Stimulated activated CD8-positive, alpha-beta memory T cell treated with anti-CD3 and anti-CD28 coated beads, Interleukin-15, amount 100 ng/mL, for 48 hours (primary cell): ENCODE data around the gene UPK3A.
"Not testable (repeated sequence)": the region's sequence is repeated elsewhere in the genome, so short reads cannot be mapped to it uniquely, and the experiment has no call there.

Experiments used
- DNase-seq, 2 donors: peaks; one replicate each; pipeline ENCODE4 v3.0.0-alpha.2; 2020; ENCODE audit warnings: low read depth in 2 of 2

Gene UPK3A

DNA sequence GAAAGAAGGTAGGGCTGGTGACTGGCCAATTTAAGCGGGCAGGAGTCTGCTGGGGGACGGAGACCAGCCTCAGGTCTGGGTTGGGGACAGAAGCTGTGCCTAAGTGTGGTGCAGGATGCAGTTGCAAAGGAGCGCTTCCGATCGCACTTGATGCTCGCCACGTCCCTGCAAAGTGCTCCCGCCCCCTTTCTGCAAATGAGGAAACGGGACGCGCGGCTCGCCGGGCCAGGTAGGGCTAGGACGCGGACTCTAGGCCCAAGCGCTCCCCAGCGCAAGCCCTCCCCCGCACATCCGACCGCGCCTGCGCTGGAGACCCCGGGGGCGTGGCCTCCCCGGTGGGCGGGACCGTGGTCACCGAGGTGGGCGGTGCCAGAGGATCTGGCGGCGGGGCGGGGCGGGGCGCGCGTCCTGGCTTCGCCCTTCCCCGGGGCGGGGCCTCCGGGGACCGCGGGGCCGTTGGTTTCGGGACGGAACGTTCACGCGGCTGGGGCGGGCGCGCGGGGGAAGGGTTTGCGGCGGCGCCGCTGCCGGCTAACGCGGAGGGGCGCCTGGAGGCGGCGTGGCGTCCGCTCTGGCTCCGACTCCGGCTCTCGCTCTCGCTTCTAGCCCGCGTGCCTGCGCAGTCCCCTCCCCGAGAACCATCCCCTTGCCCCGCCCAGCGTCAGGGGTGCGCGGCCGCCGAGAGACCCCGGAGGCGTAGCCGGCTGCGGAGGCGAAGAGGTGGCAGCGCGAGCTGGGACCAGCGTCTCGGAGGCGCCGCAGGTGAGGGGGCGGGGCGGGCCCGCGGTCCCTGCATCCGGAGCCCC is 24.9 kb downstream of the UPK3A start, which contains the start of gene FAM118A:
FAM118A (plus strand) TSS at position 513 of the 806 bp plus-strand sequence. CDS start 12,446 bp downstream, outside the sequence.
- DNase-seq = peak; percentile 91 to 93

DNA sequence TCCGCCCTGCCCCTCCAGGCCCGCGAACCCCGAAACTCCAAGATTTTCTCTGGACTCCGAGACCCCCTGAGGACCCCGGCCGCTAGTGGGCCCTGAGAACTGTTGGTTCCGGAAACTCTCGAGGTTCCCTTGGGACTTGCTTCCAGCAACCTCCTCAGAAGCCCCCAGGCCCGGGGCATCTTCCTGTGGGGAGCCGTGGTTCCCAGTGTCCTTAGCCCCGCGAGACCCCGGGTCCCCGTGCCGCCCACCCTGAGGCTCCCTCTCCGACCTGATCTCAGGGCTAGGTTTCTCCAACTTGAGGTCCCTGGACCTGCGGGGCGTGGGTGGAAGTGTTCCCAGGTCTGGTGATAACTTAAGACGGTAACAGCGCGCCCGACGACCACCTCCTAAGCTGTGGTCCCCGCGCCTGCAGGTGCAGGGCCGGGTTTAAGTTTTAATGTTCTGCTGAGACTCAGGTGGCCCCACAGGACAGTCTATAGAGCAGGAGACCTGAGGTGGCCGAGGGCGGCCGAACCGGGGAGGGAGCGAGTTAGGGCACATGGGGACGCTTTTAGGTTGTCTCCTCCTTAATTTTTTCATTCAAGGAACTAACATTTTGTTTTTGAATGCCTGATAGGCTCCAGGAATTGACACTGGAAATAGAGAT is 25.7 kb downstream of the UPK3A start:
- no peak for DNase-seq

DNA sequence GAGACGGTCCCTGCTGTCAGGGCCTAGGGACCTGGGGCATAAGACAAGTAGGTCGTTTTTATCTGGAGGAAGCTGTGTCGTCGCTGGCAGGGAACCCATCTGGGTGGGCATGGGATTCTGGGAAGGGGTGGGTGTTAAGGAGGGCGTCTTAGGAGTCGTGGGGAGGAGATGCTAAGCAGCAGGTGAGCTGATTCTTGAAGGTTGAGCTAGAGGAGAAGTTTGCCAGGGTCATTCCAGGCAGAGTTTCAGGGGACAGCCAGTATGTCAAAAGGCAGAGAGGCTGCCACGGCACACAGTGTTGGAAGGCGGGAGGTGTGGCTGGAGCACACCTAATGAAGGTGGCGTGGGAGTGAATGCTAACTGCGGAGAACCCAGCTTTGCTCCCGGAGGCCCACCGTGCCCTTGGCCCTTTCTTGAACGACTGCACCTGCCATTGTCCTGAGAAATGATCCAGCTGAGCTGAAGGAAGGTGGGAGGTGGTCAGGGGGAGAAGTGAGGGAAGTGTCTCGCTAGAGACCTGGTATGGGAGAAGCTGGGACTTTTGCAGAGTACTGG is 26.3 kb downstream of the UPK3A start:
- DNase-seq = no peak

DNA sequence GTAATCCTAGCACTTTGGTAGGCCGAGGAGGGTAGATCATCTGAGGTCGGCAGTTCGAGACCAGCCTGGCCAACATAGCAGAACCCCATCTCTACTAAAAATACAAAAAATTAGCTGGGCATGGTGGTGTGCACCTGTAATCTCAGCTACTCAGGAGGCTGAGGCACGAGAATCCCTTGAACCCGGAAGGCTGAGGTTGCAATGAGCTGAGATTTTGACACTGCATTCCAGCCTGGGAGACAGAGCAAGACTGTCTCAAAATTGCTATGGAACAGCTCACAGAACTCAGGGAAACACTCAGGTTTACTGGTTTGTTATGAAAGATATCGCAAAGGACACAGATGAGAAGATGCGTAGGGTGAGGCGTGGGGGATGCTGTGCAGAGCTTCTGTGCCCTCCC is 27.7 kb downstream of the UPK3A start:
- DNase-seq = no peak

DNA sequence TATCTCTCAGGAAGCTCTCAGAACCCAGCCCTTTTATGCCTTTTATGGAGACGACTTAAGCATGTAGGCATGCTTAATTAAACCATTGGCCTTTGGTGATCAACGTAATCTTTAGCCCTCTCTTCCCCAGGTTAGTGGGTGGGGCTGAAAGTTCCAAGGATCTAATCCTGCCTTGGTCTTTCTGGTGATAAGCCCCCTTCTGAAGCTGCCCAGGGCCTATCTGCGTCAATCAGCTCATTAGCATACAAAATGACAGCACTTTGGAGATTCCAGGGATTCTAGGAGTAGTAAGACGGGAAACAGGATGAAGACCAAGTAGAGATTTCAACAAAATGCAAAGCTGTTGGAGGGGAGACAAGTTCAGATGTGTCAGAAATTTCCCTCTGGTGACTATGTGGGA is 28.1 kb downstream of the UPK3A start:
- DNase-seq = no peak

DNA sequence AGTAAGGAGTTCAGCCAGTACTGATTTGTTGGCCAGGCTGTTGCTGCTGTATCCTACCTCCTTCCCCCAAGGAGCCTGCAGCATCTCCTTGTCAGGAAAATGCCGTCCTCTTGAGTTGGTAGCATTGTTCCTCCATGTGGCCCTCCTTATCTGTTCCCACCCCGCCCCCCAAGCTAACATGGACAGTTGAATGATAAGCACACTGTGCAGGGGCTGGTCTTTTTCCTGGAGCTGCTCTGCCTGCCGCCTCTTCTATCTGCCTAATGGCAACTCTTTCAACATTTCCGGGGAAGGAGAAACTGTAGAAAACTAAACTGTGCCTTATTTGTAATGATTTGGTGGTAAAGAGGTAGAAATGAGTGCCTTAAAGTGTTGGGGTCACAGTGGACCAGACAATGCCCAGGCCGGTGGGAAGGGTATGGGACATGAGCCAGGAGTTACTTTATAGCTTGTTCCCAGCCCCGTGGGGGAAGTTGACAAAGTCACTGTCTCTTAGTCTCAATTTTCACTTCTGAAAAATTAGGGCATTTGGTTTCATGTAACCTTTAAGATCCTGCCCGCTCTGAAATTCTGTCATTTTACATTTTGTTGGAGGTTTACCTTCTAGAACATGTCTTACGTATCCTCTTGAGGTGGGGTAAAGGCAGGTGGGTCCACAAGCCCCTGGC is 29.4 kb downstream of the UPK3A start:
- no peak for DNase-seq

DNA sequence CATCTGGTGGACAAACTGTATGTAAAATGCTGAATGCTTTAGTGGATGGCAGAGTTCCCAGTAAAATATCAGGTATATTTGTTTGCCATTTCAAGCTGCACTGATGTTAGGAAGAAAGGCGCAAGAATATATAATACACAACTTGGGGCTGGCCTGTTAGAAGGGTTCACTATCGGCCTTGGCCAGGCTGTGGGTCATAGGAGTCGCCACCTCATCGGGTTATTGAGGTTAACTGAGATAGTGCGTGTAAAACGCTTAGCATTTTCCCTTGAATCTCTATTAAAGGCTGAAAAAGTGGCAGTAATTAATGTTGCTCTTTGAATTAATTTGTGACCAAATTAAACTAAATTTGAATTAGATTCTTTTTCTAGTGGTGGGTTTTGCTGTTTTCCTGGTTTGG is 30.0 kb downstream of the UPK3A start:
- no peak for DNase-seq

DNA sequence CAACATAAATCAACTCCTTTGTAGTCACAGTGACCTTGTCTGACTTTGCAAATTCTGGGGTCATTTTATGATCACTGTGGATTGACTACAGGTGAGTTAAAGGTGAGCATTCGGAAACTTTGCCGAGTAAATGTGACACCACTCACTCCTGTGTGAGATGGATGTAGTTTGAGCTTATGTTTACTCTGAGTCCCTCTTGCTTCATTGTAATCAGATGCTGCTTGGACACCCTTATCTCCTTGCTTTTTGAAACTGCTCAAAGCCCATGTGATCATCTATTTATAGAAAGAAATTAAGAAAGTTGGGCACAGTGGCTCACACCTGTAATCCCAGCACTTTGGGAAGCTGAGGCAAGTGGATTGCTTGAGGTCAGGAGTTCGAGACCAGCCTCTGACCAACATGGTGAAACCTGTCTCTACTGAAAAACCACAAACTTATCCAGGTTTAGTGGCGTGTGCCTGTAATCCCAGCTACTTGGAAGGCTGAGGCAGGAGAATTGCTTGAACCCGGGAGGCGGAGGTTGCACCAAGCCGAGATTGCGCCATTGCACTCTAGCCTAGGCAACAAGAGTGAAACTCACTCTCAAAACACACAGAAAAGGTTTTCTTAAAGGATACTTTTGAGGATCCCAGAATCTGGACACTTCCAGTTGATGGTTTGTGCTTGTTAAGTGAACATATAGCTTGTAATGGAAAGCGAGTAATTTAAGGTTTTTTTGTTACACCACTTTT is 32.2 kb downstream of the UPK3A start:
- no peak for DNase-seq

DNA sequence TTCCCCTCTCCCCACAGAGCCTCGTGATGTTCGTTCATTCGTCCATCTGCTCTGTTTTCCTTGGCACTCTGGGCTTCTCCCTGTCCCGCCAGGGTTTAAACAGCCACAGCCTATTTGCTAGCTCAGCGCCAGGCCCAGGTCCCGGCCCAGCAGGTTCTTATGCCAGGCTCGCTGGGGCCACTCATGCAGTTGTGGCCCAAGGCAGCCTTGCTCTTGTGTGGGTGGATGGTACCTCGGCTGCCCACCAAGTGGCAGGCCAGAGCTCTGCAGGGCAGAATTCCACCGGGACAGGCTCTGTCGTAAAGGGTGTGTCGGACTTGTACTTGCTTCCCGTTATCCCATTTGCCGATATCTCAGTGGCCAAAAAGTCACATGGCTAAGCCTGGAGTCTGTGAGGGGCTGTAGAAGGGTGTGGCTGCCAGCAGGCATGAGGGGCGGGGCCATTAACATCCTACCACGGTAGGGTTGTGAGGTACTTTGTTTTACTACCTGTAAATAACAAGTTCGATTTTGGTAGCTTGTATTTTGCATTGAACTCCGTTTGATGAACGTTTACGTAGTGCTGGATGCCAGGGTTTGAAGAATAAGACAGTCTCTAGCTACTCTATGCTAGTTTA is 32.9 kb downstream of the UPK3A start:
- DNase-seq = no peak

DNA sequence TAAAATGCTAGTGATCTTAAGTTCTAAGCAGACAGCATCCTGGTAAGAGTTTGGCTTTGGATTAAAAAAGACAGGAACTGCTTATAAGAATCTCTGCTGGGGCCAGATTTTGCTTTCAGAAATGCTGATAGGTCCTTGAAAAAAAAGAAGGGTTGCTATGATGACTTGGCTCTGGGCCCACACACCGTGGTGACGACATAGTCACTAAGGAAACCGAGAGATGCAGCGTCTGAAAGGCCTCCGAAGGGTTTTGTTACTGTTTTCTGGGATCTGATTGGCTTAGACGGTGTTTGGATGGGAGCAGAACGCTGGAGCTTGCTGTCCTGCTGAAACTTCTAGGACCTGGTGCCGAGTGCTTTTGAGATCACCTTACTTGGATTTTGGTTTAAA is 33.4 kb downstream of the UPK3A start:
- peak; percentile 71 for DNase-seq

DNA sequence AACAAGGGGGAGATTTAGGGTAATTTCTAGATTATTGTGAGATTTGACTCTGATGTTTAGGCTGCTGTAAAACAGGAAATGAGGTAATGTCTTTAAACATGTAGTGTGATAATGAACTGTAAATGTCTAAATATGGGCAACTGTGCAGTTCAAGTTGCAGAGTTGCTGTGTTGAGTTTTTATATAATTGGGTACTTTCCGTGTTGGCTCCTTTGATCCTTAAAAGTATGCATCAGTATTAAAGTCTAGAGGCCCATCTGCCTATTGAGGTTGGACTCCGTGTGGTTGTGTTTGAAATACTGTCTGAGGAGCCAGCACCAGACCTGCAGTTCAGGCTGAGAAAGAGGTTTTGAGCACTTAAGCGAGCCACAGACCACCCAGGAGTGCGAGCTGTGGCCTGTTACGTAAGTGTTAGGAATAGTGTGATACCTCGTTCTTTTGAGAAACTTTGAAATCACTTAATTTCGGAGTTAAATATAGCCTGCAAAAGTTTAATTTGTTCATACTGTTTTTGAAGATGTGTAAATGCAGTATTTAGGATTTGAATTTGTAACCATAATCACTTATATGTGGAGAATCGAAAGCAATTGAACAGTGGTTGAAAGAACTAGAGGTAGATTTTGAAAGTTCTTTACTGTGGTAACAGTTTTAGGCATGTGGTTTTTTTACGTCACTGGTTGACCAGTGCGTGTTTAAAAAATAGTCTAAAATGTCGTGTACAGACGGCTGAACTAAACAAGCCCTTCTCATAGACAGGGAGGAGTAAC is 34.0 kb downstream of the UPK3A start:
- peak; percentile 34 to 35 for DNase-seq

DNA sequence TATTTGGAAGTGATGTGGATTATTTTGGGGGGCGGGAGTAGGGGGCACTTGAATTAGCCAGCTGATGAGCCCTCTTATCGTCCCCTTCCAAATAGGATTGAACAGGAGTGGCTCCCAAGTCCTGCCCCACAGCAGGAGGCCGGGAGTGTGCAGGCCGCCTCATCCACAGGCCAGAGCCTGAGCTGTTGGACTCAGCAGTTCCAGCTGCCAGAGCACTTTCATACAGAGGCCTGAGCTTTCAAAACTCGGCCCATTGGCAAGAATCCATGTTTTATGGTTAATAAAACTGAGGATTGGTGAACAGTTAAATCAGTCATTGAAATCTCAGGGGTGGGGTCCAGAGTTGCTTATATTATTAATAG is 34.6 kb downstream of the UPK3A start:
- no peak for DNase-seq

DNA sequence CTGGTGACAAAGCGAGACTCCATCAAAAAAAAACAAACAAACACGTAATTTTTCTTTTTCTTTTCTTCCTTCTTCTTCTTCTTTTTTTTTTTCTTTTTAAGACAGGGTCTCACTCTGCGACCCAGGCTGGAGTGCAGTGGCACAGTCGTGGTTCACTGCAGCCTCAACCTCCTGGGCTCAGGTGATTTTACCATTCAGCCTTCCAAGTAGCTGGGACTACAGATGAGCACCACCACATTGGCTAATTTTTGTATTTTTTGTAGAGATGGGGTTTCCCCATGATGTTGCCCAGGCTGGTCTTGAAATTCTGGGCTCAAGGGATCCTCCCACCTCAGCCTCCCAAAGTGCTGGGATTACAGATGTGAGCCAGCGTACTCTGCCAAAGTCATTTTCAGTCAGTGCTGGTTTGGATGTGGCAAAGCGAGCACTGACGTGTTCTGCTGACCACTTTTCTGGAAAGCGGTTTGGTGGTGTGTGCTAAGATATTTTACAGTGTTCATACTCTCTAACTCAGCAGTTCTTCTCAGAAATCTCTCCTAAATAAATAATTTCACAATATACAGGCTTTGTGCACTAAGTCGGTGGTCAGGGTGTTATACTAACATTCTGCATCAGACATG is 35.7 kb downstream of the UPK3A start:
- DNase-seq = no peak

DNA sequence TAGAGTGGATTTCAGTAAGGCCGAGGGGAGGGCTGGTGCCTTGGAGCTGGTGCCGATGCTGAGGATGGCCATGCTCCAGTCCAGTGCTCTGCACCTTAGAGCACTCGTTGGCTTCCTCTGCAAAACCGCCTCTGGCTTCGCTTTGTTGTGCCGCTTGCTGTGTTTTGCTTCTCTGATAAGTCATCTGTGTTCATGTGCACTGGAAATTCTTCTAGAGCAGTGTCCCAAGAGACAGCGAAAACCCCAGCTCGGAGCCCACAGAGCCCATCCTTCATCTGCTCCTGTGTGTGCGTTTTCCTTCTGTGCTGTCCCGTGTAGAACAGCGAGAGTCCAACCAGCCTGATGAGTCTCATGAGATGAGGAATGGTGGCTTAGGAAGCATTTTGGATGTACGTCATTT is 37.1 kb downstream of the UPK3A start:
- no peak for DNase-seq

DNA sequence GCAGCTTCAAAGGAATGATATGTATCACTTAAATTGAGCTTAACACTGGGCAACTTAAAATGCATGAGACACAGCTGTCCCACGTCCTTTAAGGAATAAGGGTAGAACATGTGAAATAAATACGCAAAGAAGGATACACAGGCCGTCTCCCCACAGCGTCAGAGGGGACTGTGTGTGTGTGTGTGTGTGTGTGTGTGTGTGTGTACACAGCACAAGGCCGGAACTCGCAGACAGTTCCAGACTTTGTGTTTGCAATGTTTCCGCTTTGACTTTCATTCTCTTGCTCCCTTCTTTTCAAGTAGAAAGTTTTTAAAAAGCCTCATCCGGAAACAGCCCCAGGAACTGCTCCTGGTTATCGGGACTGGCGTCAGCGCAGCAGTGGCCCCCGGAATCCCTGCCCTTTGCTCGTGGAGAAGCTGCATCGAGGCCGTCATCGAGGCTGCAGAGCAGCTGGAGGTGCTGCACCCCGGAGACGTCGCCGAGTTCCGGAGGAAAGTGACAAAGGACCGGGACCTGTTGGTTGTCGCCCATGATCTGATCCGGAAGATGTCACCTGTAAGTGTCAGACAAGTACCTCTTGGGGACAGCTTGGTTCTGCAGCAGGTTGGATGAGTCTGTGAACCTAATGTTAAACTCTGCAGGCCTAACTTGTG is 38.2 kb downstream of the UPK3A start:
- no peak for DNase-seq

DNA sequence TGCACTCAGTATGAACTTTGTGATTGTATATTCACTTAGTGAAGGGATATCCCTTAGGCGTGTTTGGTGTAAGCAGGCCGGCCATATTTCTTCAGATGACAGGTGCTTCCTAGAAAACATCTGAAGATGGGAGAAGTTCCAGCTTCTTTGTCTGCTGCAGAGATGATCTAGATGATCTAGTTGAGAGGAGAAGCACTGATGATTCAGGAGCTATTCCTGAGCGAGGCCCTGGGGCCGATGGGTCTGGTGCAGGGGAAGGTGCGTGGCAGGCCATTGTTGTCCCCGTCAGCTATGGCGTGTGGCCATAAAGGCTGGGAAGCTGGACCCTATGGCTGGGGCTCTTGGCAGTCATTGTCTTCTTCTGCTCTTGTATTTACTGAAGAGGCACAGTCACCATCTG is 38.9 kb downstream of the UPK3A start:
- no peak for DNase-seq

DNA sequence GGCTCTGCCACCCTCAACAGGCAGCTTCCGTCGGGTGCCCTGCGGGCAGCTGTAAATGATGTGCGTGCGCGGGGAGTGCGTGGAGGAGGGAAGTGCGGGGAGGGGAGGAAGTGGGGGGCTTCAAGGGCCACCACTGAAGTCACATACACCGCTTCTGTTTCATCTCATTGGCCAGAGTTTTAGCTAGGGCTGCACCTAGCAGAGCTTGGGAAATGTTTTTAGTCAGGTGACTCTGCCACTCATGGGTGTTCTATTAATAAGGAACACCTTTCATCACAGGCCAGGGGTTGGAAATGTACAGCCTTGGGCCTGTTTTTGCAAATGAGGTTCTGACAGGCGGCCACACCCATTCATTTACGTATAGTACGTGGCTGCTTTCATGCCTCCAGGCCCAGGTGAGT is 39.6 kb downstream of the UPK3A start:
- DNase-seq = no peak

DNA sequence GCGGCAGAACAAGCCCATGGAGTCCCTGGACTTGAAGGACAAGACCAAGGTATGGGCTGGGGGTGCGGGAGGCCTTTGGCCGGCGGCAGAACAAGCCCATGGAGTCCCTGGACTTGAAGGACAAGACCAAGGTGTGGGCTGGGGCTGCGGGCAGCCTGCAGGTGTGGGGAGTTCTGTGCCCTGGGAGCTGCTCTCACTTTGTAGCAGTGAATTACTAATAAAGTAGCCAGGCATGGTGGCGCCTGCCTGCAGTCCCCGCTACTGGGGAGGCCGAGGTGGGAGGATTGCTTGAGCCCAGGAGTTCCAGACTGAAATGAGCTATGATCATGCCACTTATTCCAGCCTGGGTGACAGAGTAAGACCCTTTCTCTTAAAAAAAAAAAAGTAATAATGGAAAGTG is 43.5 kb downstream of the UPK3A start:
- DNase-seq = not testable (repeated sequence)

DNA sequence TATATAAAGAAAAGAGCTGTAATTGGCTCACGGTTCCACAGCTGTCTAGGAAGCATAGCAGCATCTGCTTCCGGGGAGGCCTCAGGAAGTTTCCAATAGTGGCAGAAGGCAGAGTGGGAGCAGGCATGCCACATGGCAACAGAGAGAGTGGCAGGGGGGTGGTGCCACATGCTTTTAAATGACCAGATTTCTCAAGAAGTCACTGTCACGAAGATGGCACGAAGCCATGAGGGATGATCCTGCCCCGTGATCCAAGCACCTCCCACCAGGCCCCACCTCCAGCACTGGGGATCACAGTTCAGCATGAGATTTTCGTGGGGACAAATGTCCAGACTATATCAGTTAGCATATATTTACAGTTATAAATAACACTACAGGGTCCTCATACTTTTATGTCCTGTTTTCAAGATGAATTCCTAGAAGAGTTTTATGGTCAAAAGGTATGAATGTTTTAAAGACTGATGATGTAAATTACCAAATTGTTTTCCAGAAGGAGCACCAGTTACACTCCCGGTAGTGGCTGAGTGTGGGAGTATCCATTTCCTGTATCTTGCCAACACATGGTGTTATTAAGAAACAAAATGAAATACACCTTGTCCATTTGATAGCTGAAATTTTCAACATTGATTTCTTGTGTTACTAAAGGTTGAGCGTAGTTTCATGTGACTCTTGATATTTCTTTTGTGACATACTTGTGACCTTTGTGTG is 44.2 kb downstream of the UPK3A start:
- DNase-seq = no peak
